Cardiac muscle cell (in vitro differentiated cells and primary cell): ENCODE data around the gene GPBAR1. TPM values are rescaled to one million over a fixed set of nuclear protein-coding genes. Genes with fewer than 3 reads are reported as not detected.

Source experiments
- DNase-seq, 2 donors: peaks; one replicate each; pipeline versions ENCODE4 v3.0.0 to v3.0.0-alpha.2; 2010 to 2017; ENCODE audit warnings: low read depth in 1 of 2, low spot score in 1 of 2
- H3K27ac ChIP-seq: fragments of 200-600 bp; sonication (generic); 2 replicates; pipeline ENCODE4 v1.5.1; 2016
- H3K27me3 ChIP-seq: fragments of 200-600 bp; sonication (generic); 2 replicates; pipeline ENCODE4 v1.6.0; 2016; ENCODE audit warnings: control low read depth
- H3K36me3 ChIP-seq: fragments of 200-600 bp; sonication (generic); 2 replicates; pipeline ENCODE4 v1.5.1; 2016; ENCODE audit warnings: control low read depth
- H3K4me1 ChIP-seq: fragments of 200-600 bp; sonication (generic); 2 replicates; pipeline ENCODE4 v1.8.1; 2017; ENCODE audit warnings: low read depth, mild to moderate bottlenecking, mixed run types
- H3K4me3 ChIP-seq: fragments of 200-600 bp; sonication (generic); 2 replicates; pipeline ENCODE4 v1.5.1; 2016; ENCODE audit warnings: mild to moderate bottlenecking
- H3K9me3 ChIP-seq: fragments of 200-600 bp; sonication (generic); 2 replicates; pipeline ENCODE4 v1.5.1; 2017; ENCODE audit warnings: low read depth, mild to moderate bottlenecking, control low read depth
- CTCF ChIP-seq: IDR thresholded peaks from 2 replicates; pipeline ENCODE4 v1.5.1; 2012; ENCODE audit warnings: low read depth, mild to moderate bottlenecking, low read length
- polyA plus RNA-seq: library from polyadenylated mRNA; unstranded; fragments of >200 nt; fragmentation: Nextera tagmentation; extraction: Ambion mirVana; gene quantifications from 2 replicates; pipeline ENCODE4 v1.2.1, GENCODE V29; 2016
- total RNA-seq: library from RNA; depleted of rRNA; stranded (reverse); fragments of >200 nt; gene quantifications from 2 replicates; pipeline ENCODE4 v1.2.3, GENCODE V29; 2016

Gene GPBAR1
- total and polyA plus RNA-seq, 2 experiments from 2014 or later: 4.4 to 7.9 TPM

- Histone ChIP-seq H3K4me3 (no peak overlapping the region), H3K27me3 (no peaks in the 10 kb centered on the region), H3K9me3 (no peaks in the 10 kb centered on the region), H3K27ac (no peak overlapping the region), H3K4me1 (peaks cover 18% of the 10 kb centered on the region), H3K36me3 (peaks cover 28% of the 10 kb centered on the region)
- no peak for TF ChIP-seq CTCF
- no peak for DNase-seq
These were observed 4.2 kb downstream of the GPBAR1 start for GRCh38 chr2:218264773-218265561.

GRCh38 chr2:218265626-218266025 lies 4.8 kb downstream of the GPBAR1 start:
- TF ChIP-seq CTCF: no peak
- Histone ChIP-seq H3K4me1 (peaks cover 13% of the 10 kb centered on the region), H3K36me3 (peaks cover 28% of the 10 kb centered on the region), H3K9me3 (no peaks in the 10 kb centered on the region), H3K27ac (no peak overlapping the region), H3K4me3 (no peak overlapping the region), H3K27me3 (no peaks in the 10 kb centered on the region)
- no peak for DNase-seq

GRCh38 chr2:218266316-218266979 lies 5.6 kb downstream of the GPBAR1 start:
- no peak for DNase-seq
- TF ChIP-seq CTCF: no peak
- peaks cover 28% of the 10 kb centered on the region for H3K36me3 ChIP-seq

GRCh38 chr2:218267259-218267658 lies 6.4 kb downstream of the GPBAR1 start:
- TF ChIP-seq CTCF: no peak
- no peak for DNase-seq

More at GRCh38 chr2:218266316-218266979, 5.6 kb downstream of the GPBAR1 start:
- Histone ChIP-seq H3K4me1 (peaks cover 11% of the 10 kb centered on the region), H3K27ac (no peak overlapping the region), H3K27me3 (no peaks in the 10 kb centered on the region), H3K9me3 (no peaks in the 10 kb centered on the region), H3K4me3 (no peak overlapping the region)

GRCh38 chr2:218269900-218270720 lies 9.3 kb downstream of the GPBAR1 start, which contains the start of the genes AAMP and PNKD:
AAMP (minus strand) TSS chr2:218270137; CDS start chr2:218270086, 51 bp downstream.
PNKD (plus strand) TSS chr2:218270519; CDS start chr2:218270536, 17 bp downstream.
- peak; percentile 100 for DNase-seq
- Histone ChIP-seq H3K27me3 (no peaks in the 10 kb centered on the region), H3K4me1 (peaks cover 10% of the 10 kb centered on the region), H3K27ac (peak within 1 kb of the TSS; percentile 81), H3K36me3 (peaks cover 37% of the 10 kb centered on the region), H3K4me3 (peak within 1 kb of the TSS; percentile 71), H3K9me3 (no peaks in the 10 kb centered on the region)
- peak; percentile 8 for TF ChIP-seq CTCF

More at GRCh38 chr2:218267259-218267658, 6.4 kb downstream of the GPBAR1 start:
- H3K36me3 ChIP-seq: peaks cover 28% of the 10 kb centered on the region
- no peaks in the 10 kb centered on the region for H3K27me3 ChIP-seq
- H3K4me3 ChIP-seq: no peak overlapping the region
- H3K4me1 ChIP-seq: peaks cover 10% of the 10 kb centered on the region
- no peak overlapping the region for H3K27ac ChIP-seq
- H3K9me3 ChIP-seq: no peaks in the 10 kb centered on the region
